GM12878 (cell line): ENCODE results near the gene PAK5. TPM values are rescaled to one million over a fixed set of nuclear protein-coding genes. Genes with fewer than 3 reads are reported as not detected.

Experiments
- ATAC-seq: fragments of 200-7000 bp; cut with Tn5 transposase; 3 replicates; pipeline ENCODE4 v1.9.1; 2020; ENCODE audit warnings: mild to moderate bottlenecking, moderate library complexity
- BruUV-seq: library from RNA; stranded (reverse); fragments of 400-500 nt; replicated peaks from 2 replicates; lab custom pipeline; 2021; lab: Mats Ljungman, UMichigan
- CTCF ChIA-PET: fragments of 300-600 bp; sonication (Branson Sonifier 250); formaldehyde crosslinking; extraction: SDS; loops from one replicate; lab custom pipeline; 2021; ENCODE audit warnings: inconsistent platforms; lab: Yijun Ruan, JAX
- POLR2A ChIA-PET: fragments of 350-600 bp; formaldehyde crosslinking; extraction: SDS; loops from one replicate; lab custom pipeline; 2021; ENCODE audit warnings: inconsistent platforms; lab: Charles Lee
- RAD21 ChIA-PET: fragments of 300-600 bp; sonication (Branson Sonifier 250); formaldehyde crosslinking; loops from one replicate; lab custom pipeline; 2023; ENCODE audit warnings: antibody characterized with exemption; ENCODE audit not compliant: unreplicated experiment; lab: Charles Lee
- SMC1A ChIA-PET: fragments of 300-600 bp; sonication (Branson Sonifier 250); formaldehyde crosslinking; loops from one replicate; lab custom pipeline; 2023; ENCODE audit not compliant: unreplicated experiment, uncharacterized antibody; lab: Charles Lee
- DNase-seq: peaks from one replicate; pipeline ENCODE4 v3.0.0-alpha.2; 2011; ENCODE audit warnings: low read depth, low spot score
- FAIRE-seq: peaks from 3 replicates; lab custom pipeline; 2011; peaks lifted over from hg19 to GRCh38; lab: Jason Lieb, UNC
- H2AFZ ChIP-seq: 2 replicates; pipeline ENCODE4 v1.6.0; 2011; ENCODE audit warnings: low read depth, low read length, control low read depth; ENCODE audit not compliant: control insufficient read depth
- H3K27ac ChIP-seq: 2 replicates; pipeline ENCODE4 v1.5.1; 2011; ENCODE audit warnings: control low read depth; ENCODE audit not compliant: control insufficient read depth, insufficient read depth
- H3K27me3 ChIP-seq, 2 experiments: replicated peaks in 1 of 2; 2 replicates each; pipeline versions ENCODE4 v1.6.0 to v1.6.1; 2011; ENCODE audit warnings: low read length in 1 of 2; ENCODE audit not compliant: control insufficient read depth in 2 of 2, insufficient read depth in 2 of 2
- H3K36me3 ChIP-seq, 2 experiments: 2 replicates each; pipeline ENCODE4 v1.5.1; 2011; ENCODE audit warnings: low read length in 1 of 2; ENCODE audit not compliant: control insufficient read depth in 2 of 2, insufficient read depth in 2 of 2
- H3K4me1 ChIP-seq: 2 replicates; pipeline ENCODE4 v1.6.1; 2011; ENCODE audit warnings: mild to moderate bottlenecking, low read length, moderate library complexity, mixed read lengths; ENCODE audit not compliant: control insufficient read depth, insufficient read depth
- H3K4me2 ChIP-seq: 2 replicates; pipeline ENCODE4 v1.6.0; 2011; ENCODE audit warnings: control low read depth; ENCODE audit not compliant: control insufficient read depth, insufficient read depth
- H3K4me3 ChIP-seq: fragments of 200-600 bp; sonication (generic); 2 replicates; pipeline ENCODE4 v1.5.1; 2016
- H3K79me2 ChIP-seq: 2 replicates; pipeline ENCODE4 v1.6.0; 2011; ENCODE audit warnings: low read length; ENCODE audit not compliant: control insufficient read depth, insufficient read depth
- H3K9ac ChIP-seq: 2 replicates; pipeline ENCODE4 v1.8.0; 2011; ENCODE audit warnings: low read length, control low read depth, mixed read lengths; ENCODE audit not compliant: control insufficient read depth, insufficient read depth
- H3K9me3 ChIP-seq: replicated peaks from 3 replicates; pipeline ENCODE4 v1.5.1; 2011; ENCODE audit warnings: mild to moderate bottlenecking, low read length; ENCODE audit not compliant: control insufficient read depth, insufficient read depth
- H4K20me1 ChIP-seq: 2 replicates; pipeline ENCODE4 v1.6.0; 2011; ENCODE audit not compliant: control insufficient read depth, insufficient read depth
- CHD1 ChIP-seq: IDR thresholded peaks from 2 replicates; pipeline ENCODE4 v1.6.1; 2012; ENCODE audit warnings: low read depth, low read length, improper control_type of control experiment
- DPF2 ChIP-seq: fragments of 450-650 bp; IDR thresholded peaks from 2 replicates; pipeline ENCODE4 v1.6.1; 2017; ENCODE audit warnings: mild to moderate bottlenecking
- FOXK2 ChIP-seq: fragments of 450-650 bp; IDR thresholded peaks from 2 replicates; pipeline ENCODE4 v1.6.1; 2017; ENCODE audit warnings: mild to moderate bottlenecking, moderate library complexity
- GATAD2B ChIP-seq: fragments of 450-650 bp; conservative IDR thresholded peaks from 2 replicates; pipeline ENCODE4 v1.6.1; 2017; ENCODE audit warnings: low read depth, mild to moderate bottlenecking, moderate library complexity
- KAT2A ChIP-seq: conservative IDR thresholded peaks from 2 replicates; pipeline ENCODE4 v1.6.1; 2011; ENCODE audit warnings: low read depth, low read length; ENCODE audit not compliant: control insufficient read depth
- MTA3 ChIP-seq: IDR thresholded peaks from 2 replicates; pipeline ENCODE4 v1.6.1; 2012; ENCODE audit warnings: low read length, inconsistent platforms, borderline replicate concordance
- MYB ChIP-seq: fragments of 150-350 bp; IDR thresholded peaks from 2 replicates; pipeline ENCODE4 v1.6.1; 2014; ENCODE audit warnings: mild to moderate bottlenecking, low read depth, low read length, borderline replicate concordance
- NBN ChIP-seq: fragments of 450-650 bp; IDR thresholded peaks from 2 replicates; pipeline ENCODE4 v1.6.1; 2016
- NFIC ChIP-seq: IDR thresholded peaks from 2 replicates; pipeline ENCODE4 v1.6.1; 2012; ENCODE audit warnings: low read depth, mild to moderate bottlenecking, inconsistent platforms, low read length, moderate library complexity
- NFYB ChIP-seq: IDR thresholded peaks from 2 replicates; pipeline ENCODE4 v1.6.1; 2011; ENCODE audit warnings: low read depth, mild to moderate bottlenecking, low read length, improper control_type of control experiment, moderate library complexity; ENCODE audit not compliant: insufficient read depth
- NR2F1 ChIP-seq: fragments of 450-650 bp; conservative IDR thresholded peaks from 2 replicates; pipeline ENCODE4 v1.6.1; 2017; ENCODE audit warnings: mild to moderate bottlenecking
- RELA ChIP-seq: fragments of 450-650 bp; IDR thresholded peaks from 2 replicates; pipeline ENCODE4 v1.8.0; 2014; ENCODE audit warnings: borderline replicate concordance; ENCODE audit not compliant: partially characterized antibody
- SIX5 ChIP-seq: IDR thresholded peaks from 2 replicates; pipeline ENCODE4 v1.6.1; 2011; ENCODE audit warnings: mild to moderate bottlenecking, low read depth, low read length, moderate library complexity; ENCODE audit not compliant: severe bottlenecking
- TARDBP ChIP-seq: IDR thresholded peaks from 2 replicates; pipeline ENCODE4 v1.6.1; 2016; ENCODE audit warnings: borderline replicate concordance
- ZNF24 ChIP-seq: fragments of 450-650 bp; IDR thresholded peaks from 2 replicates; pipeline ENCODE4 v1.6.1; 2017; ENCODE audit warnings: antibody characterized with exemption, mild to moderate bottlenecking
- WGBS: methylation state at CpG from one replicate; pipeline ENCODE4 v1.1.6; 2016; ENCODE audit warnings: low lambda C conversion rate; ENCODE audit not compliant: insufficient replicate concordance, insufficient coverage; ENCODE audit errors: missing lambda C conversion rate; 5-methylcytosine and 5-hydroxymethylcytosine counted together
- in situ Hi-C: fragments of 300-500 bp; cut with MboI; formaldehyde crosslinking; loops from 9 replicates; pipeline ENCODE4 v1.14.3; 2018; ENCODE audit warnings: mixed read lengths
- intact Hi-C: fragments of 100-400 bp; cut with micrococcal nuclease; formaldehyde crosslinking; loops from one replicate; pipeline ENCODE4 v1.14.2; 2022; ENCODE audit not compliant: unreplicated experiment
- polyA plus RNA-seq, 11 experiments: library from polyadenylated mRNA; depleted of rRNA in 4 of 11; unstranded in 6 of 11; stranded (reverse) in 5 of 11; fragments of >200 nt; fragmentation: Nextera tagmentation in 4 of 11; fragmentation: Illumina TruSeq in 1 of 11; extraction: Ambion mirVana in 4 of 11; extraction: Trizol in 1 of 11; gene quantifications; 1 replicate in 1 of 11; 2 replicates in 10 of 11; pipeline versions ENCODE4 v1.2.1 to v1.2.3, GENCODE V29; 2011 to 2016; ENCODE audit warnings: inconsistent platforms in 2 of 11, missing spikeins in 2 of 11, low read depth in 1 of 11
- total RNA-seq, 4 experiments: library from RNA; depleted of rRNA in 3 of 4; stranded (reverse); fragments of >200 nt in 3 of 4; fragmentation: Illumina TruSeq in 1 of 4; extraction: Trizol in 1 of 4; gene quantifications; 2 replicates each; pipeline versions ENCODE4 v1.2.1 to v1.2.3, GENCODE V29; 2013 to 2021
- TF ChIP-seq, protein P1 (sequence below): fragments of 450-650 bp; IDR thresholded peaks from 2 replicates; pipeline ENCODE4 v1.6.1; 2017; ENCODE audit warnings: low read depth, mild to moderate bottlenecking, moderate library complexity
- TF ChIP-seq, protein P2 (sequence below): IDR thresholded peaks from 2 replicates; pipeline ENCODE4 v1.6.1; 2012; ENCODE audit warnings: low read depth, low read length, improper control_type of control experiment
- TF ChIP-seq, protein P3 (sequence below): fragments of 150-350 bp; IDR thresholded peaks from 2 replicates; pipeline ENCODE4 v1.6.1; 2014; ENCODE audit warnings: mild to moderate bottlenecking, low read depth, low read length
- TF ChIP-seq, protein P4 (sequence below): fragments of 450-650 bp; formaldehyde crosslinking; IDR thresholded peaks from 2 replicates; pipeline ENCODE4 v1.5.0; 2022; ENCODE audit warnings: mild to moderate bottlenecking, missing genetic modification characterization

PAK5 gene
- total and polyA plus RNA-seq, 10 of the 15 experiments (the other 5 are each of a cell fraction or from before 2014, with no cell fraction given): not detected

- intact Hi-C loops: no loop called here
- Histone ChIP-seq H3K4me3 (no peak overlapping the region), H4K20me1 (no peaks in the 10 kb centered on the region), H2AFZ (no peak overlapping the region), H3K9me3 (no peaks in the 10 kb centered on the region), H3K4me2 (no peak overlapping the region), H3K36me3 (no peaks in the 10 kb centered on the region), H3K9ac (no peak overlapping the region), H3K27ac (no peak overlapping the region), H3K27me3 (no peaks in the 10 kb centered on the region), H3K79me2 (no peaks in the 10 kb centered on the region), H3K4me1 (no peaks in the 10 kb centered on the region)
- ChIA-PET SMC1A (no interaction called here), CTCF (no interaction called here), POLR2A (no interaction called here), RAD21 (no interaction called here)
- FAIRE-seq: no peak
- in situ Hi-C loops: no loop called here
- no peak for DNase-seq
- TF ChIP-seq RELA (no peak), NFYB (no peak), KAT2A (no peak), NFIC (no peak), MYB (no peak), CHD1 (no peak), FOXK2 (no peak), NR2F1 (no peak), GATAD2B (no peak), DPF2 (no peak), ZNF24 (no peak), TARDBP (no peak), NBN (no peak), MTA3 (no peak), SIX5 (no peak)
- TF ChIP-seq, protein P1, sequence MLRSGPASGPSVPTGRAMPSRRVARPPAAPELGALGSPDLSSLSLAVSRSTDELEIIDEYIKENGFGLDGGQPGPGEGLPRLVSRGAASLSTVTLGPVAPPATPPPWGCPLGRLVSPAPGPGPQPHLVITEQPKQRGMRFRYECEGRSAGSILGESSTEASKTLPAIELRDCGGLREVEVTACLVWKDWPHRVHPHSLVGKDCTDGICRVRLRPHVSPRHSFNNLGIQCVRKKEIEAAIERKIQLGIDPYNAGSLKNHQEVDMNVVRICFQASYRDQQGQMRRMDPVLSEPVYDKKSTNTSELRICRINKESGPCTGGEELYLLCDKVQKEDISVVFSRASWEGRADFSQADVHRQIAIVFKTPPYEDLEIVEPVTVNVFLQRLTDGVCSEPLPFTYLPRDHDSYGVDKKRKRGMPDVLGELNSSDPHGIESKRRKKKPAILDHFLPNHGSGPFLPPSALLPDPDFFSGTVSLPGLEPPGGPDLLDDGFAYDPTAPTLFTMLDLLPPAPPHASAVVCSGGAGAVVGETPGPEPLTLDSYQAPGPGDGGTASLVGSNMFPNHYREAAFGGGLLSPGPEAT: no peak
- TF ChIP-seq, protein P2, sequence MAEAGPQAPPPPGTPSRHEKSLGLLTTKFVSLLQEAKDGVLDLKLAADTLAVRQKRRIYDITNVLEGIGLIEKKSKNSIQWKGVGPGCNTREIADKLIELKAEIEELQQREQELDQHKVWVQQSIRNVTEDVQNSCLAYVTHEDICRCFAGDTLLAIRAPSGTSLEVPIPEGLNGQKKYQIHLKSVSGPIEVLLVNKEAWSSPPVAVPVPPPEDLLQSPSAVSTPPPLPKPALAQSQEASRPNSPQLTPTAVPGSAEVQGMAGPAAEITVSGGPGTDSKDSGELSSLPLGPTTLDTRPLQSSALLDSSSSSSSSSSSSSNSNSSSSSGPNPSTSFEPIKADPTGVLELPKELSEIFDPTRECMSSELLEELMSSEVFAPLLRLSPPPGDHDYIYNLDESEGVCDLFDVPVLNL: no peak
- TF ChIP-seq, protein P3, sequence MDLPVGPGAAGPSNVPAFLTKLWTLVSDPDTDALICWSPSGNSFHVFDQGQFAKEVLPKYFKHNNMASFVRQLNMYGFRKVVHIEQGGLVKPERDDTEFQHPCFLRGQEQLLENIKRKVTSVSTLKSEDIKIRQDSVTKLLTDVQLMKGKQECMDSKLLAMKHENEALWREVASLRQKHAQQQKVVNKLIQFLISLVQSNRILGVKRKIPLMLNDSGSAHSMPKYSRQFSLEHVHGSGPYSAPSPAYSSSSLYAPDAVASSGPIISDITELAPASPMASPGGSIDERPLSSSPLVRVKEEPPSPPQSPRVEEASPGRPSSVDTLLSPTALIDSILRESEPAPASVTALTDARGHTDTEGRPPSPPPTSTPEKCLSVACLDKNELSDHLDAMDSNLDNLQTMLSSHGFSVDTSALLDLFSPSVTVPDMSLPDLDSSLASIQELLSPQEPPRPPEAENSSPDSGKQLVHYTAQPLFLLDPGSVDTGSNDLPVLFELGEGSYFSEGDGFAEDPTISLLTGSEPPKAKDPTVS: no peak
- TF ChIP-seq, protein P4, sequence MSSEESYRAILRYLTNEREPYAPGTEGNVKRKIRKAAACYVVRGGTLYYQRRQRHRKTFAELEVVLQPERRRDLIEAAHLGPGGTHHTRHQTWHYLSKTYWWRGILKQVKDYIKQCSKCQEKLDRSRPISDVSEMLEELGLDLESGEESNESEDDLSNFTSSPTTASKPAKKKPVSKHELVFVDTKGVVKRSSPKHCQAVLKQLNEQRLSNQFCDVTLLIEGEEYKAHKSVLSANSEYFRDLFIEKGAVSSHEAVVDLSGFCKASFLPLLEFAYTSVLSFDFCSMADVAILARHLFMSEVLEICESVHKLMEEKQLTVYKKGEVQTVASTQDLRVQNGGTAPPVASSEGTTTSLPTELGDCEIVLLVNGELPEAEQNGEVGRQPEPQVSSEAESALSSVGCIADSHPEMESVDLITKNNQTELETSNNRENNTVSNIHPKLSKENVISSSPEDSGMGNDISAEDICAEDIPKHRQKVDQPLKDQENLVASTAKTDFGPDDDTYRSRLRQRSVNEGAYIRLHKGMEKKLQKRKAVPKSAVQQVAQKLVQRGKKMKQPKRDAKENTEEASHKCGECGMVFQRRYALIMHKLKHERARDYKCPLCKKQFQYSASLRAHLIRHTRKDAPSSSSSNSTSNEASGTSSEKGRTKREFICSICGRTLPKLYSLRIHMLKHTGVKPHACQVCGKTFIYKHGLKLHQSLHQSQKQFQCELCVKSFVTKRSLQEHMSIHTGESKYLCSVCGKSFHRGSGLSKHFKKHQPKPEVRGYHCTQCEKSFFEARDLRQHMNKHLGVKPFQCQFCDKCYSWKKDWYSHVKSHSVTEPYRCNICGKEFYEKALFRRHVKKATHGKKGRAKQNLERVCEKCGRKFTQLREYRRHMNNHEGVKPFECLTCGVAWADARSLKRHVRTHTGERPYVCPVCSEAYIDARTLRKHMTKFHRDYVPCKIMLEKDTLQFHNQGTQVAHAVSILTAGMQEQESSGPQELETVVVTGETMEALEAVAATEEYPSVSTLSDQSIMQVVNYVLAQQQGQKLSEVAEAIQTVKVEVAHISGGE: no peak
- ATAC-seq: no peak
- no TSS peak for BruUV-seq
- WGBS: 0% methylated on average over 3 of the region's 3 CpGs
These were observed 63.7 kb downstream of the PAK5 start for GRCh38 chr20:9775176-9775575.
